Upper lobe of left lung (tissue), 4 donors: Measurements from ENCODE around the gene DTX2.
"Not testable (repeated sequence)": the region's sequence is repeated elsewhere in the genome, so short reads cannot be mapped to it uniquely, and the experiment has no call there.

ENCODE experiments used
- CTCF ChIP-seq, 6 experiments: fragments of 450-650 bp in 4 of 6; fragments of 200-600 bp in 2 of 6; sonication (generic) in 2 of 6; IDR thresholded peaks; one replicate each; pipeline ENCODE4 v1.5.1; 2016 to 2019; ENCODE audit warnings: antibody characterized with exemption in 6 of 6
- EP300 ChIP-seq, 4 donors: sonication (generic); formaldehyde crosslinking; IDR thresholded peaks; one replicate each; pipeline ENCODE4 v1.5.1; 2017; ENCODE audit warnings: antibody characterized with exemption in 4 of 4, control low read depth in 2 of 4
- POLR2A ChIP-seq, 4 donors: fragments of 450-650 bp; IDR thresholded peaks; one replicate each; pipeline ENCODE4 v1.5.1; 2016 to 2017; ENCODE audit warnings: antibody characterized with exemption in 4 of 4, mild to moderate bottlenecking in 2 of 4

- not testable (repeated sequence) for TF ChIP-seq CTCF, POLR2A, EP300 (IDR thresholded peaks at IDR 0.05)
Observed at GRCh38 chr7:76442664-76443446, 18.7 kb upstream of the DTX2 start.
